HPDE6-E6E7 (cell line): ENCODE data around the gene PPP2R5C.

Experiments used
- DNase-seq: peaks from one replicate; pipeline ENCODE4 v3.0.0; 2011; ENCODE audit warnings: missing footprints; ENCODE audit errors: extremely low spot score

The PPP2R5C gene

GRCh38 chr14:101950100-101950499 is 188.6 kb downstream of the PPP2R5C start:
- DNase-seq: no peak

DNA sequence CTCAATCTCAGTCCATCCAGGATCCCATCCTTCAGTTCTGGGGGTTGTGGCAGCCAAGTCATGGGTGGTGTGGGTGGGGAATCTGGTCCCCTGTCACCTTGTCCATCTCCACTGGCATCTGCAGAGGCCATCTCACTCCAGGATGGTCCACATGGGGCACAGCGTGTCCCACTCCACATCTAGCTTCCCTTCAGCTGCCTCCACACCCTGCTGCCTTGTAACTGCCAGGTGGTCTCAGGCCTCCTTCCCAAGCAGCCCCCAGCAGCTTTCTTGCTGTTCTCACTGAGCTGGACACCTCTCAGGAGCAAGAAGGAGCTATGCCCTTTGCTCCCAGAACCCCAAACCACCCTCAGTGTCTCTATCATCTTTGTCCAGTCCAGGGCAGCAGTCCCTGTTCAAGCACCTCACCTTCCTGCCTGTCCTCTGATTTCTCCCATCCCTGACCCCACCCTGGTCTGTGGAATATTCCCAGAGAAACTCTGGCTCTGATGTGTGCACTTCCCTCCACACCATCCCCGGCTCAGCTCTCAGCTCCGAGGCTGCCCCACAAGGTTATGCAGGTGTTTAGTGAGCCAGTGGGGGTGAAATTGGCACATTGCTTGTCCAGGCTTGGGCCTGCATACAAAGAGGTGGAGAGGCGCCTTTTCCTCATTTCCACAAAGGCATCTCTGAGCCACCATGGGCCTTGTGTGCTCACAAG is 189.2 kb downstream of the PPP2R5C start:
- DNase-seq: no peak

- DNase-seq: no peak
Measured at GRCh38 chr14:101953151-101953550, 191.6 kb downstream of the PPP2R5C start.

- no peak for DNase-seq
Measured at GRCh38 chr14:101954501-101954900, 193.0 kb downstream of the PPP2R5C start.

DNA sequence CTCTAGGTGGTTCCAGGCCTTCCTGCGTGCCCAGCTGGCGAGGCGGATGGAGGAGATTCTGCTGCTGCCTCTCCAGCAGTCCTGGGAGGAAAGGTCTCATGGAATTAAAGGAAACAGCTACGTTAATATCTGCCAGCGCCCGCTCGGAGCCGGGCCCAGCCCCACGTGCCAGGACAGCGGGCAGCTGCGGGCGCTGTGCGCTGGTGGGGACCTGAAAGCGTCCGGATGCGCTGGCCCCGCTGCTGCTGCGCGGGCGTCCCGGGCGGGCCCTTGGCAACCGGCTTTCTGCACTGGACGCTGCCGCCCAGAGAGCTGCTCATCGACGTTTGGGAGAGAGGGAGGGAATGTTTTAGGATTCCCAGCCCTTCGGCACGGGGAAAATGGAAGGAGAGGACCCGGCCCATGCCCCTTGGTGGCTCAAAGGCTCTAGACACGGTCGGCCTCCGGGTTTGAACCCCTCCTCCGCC is 194.2 kb downstream of the PPP2R5C start:
- DNase-seq: no peak

- DNase-seq: no peak
Measured at GRCh38 chr14:101956179-101956885, 194.8 kb downstream of the PPP2R5C start.

GRCh38 chr14:101957406-101958234 is 196.1 kb downstream of the PPP2R5C start:
- DNase-seq: no peak

- DNase-seq: no peak
Measured at GRCh38 chr14:101958418-101959180, 197.1 kb downstream of the PPP2R5C start.

DNA sequence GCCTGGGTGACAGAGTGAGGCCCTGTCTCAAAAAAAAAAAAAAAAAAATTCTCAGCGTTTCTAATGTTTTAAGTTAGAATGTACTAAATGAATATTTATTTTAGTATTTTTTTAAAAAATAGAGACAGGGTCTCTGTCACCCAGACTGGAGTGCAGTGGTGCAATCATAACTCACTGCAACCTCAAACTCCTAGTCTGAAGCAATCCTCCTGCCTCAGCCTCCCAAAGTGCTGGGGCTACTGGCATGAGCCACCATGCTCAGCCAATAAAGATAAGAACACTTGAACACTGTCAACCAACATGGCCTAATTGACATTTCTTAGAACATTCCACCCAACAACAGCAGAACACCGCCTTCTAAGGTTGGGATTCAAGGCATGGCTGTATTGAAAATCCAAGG is 197.8 kb downstream of the PPP2R5C start:
- DNase-seq: no peak

DNA sequence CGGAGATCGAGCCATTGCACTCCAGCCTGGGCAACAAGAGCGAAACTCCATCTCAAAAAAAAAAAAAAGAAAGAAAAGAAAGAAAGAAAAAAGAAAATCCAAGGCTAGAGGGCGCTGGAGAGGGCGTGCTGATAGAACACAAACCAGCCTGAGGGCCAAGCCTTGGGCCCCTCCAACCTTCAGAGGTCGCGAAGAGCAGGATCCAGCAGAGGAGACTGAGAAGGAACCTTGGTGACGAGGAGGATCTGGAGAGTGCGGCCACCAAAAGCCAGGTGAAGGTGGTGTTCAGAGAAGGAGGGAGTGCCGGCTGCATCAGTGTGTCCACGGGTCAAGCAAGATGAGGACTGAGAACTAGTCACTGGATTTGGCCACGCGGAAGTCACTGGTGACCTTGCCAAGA is 198.7 kb downstream of the PPP2R5C start:
- DNase-seq: no peak

DNA sequence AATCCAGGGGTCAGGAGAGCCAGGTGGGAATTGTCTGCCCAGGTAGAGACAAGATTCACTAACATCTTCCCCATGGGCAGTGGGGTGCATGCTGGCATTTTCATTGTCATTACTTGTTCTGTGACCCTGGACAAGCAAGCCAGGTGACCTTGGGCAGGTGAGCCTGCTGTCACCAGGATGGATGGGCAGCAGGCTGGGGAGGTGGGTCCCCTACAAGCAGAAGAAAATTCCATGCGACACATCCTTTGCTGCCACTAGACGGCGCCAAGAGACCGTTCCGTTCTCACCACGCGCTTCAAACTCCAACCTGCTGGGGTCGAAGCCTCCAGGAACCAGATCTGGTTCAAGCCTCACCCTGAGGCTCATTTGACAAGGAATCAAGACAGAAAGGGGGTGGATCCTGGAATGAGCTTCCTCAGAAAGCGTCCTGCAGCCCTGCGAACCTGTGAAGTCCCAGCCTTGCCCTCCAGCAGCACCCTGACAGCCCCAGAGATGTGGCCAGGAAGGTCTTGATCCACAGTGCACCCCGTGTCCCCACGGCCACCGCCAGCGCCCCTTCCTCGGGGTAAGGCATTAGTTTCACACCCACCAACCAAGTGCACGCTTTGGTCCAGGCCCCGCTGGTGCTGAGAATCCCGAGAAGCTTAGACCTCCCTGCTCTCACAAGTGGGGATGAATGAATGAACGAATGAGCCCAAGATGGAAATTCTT is 199.7 kb downstream of the PPP2R5C start:
- DNase-seq: no peak

DNA sequence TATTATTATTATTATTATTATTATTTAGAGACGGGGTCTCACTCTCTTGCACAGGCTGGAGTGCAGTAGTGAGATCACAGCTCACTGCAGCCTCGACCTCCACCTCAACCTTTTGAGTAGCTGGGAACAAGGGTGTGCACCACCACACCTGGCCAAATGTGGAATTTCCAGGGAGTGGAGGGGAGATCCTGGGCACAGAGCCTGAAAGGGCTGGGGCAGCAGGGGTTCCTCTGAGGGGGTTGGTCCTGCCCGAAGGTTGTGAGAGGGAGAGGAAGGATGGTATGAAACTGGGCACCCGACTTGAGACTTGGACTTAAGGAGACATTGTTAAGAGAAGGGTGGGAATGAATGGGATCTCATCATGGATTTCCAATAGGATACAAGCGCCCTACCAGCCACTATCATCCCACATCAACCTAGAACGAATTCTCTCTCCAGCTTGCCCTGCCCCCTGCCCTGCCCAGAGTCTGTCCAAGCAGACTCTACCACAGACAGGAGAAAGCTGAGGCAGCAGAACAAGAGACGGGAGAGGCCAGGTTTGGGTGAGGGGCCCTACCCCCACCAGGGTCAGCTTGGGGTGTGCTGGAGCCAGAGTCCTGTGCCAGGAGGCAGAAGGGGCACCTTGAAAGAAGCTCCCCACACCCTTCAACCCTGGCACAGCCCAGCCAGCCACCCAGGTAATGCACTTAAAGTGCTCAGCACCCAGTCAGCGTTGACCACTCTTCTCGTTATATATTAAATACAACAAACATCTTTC is 200.4 kb downstream of the PPP2R5C start:
- no peak for DNase-seq

GRCh38 chr14:101962503-101962874 is 201.0 kb downstream of the PPP2R5C start:
- no peak for DNase-seq

GRCh38 chr14:101963052-101963451 is 201.5 kb downstream of the PPP2R5C start:
- DNase-seq: no peak

GRCh38 chr14:101963656-101964296 is 202.3 kb downstream of the PPP2R5C start:
- no peak for DNase-seq

GRCh38 chr14:101964297-101965180 is 203.0 kb downstream of the PPP2R5C start, which contains the start of gene DYNC1H1:
DYNC1H1 (plus strand) TSS chr14:101964573; CDS start chr14:101964692, 119 bp downstream.
- peak; percentile 78 for DNase-seq

DNA sequence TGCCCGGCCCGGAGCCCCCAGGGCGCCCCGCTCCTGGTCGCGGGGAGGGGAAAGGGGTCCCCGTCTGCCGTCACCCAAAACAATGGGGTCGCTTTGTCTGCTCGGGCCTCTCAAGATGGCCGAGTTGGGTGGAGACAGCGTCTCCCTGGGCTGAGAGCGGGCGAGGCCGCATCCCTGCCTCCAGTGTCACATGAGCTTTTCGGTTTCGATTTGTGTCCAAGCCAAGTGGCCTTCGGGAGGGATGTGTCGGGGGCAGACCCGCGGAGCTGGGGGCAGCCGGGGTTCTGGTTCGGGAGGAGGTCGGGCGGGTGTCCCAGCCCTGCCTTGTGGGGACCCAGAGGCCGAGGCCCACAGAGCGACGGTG is 203.7 kb downstream of the PPP2R5C start:
- DNase-seq: no peak
